ENCODE measurements around the gene ACSS2. TPM values are rescaled to one million over a fixed set of nuclear protein-coding genes. Genes with fewer than 3 reads are reported as not detected.

ACSS2 gene
- total and polyA plus RNA-seq, 2 donors (not counting 1 experiment from before 2014, with no cell fraction given) = 59.4 to 129 TPM

DNA sequence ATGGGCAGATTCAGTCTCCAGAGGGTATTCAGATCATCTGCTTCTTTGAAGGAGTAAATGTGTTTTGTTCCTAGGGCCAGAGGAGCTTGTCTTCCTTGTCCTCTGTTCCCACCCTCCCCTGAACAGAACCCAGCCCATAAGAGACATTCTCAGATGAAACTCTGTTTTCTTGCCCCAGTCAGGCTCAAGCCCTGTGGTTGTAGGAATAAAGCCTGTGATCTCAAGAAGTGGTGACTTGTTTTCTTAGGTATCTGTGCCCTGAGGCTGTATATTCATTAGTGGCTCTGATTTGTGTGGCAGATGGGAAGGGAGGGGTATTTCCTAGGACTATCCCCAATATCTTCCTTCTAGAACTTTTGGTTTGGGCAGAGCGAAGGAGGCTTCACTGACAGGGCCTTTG lies 51.3 kb downstream of the ACSS2 start:
- no peaks in the 10 kb centered on the region for H4K20me1 ChIP-seq (ENCODE audit: control insufficient read depth, extremely low read depth, insufficient read depth, low read length)

DNA sequence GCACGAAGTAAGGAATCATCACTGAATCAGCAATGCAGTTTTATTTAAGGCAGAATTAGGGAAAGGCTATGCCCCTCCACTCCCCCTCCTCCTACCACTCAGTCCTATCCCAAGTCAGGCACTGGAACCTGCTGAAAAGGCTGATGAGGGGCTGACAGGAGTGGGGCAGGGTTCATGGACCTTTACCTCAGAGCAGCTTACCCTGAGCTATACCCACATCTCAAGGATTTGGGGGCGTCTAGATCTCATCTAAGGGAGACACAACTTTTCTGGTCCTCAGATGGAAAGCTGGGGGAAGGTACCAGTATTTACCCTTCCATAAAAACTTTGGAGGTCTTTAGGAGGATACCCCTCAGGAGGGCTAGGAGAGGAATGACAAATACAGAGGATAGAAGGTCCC lies 52.0 kb downstream of the ACSS2 start:
- H3K4me3 ChIP-seq (replicated peaks in 1 of 4; ENCODE audit: control extremely low read depth in 1 of 4, insufficient read depth in 1 of 4, low read depth in 3 of 4, low read length in 4 of 4) = no peak overlapping the region
- H3K9me3 ChIP-seq (ENCODE audit: control insufficient read depth, insufficient read depth, low read depth, low read length) = no peaks in the 10 kb centered on the region
- no peak overlapping the region for H3K9ac ChIP-seq (ENCODE audit: insufficient read depth, low read length)
- no peak overlapping the region for H3K4me2 ChIP-seq (ENCODE audit: extremely low read depth, insufficient read depth, low read length)
- H3K36me3 ChIP-seq (ENCODE audit: control insufficient read depth, insufficient read depth, low read length) = peaks cover 32% of the 10 kb centered on the region
- H3K27me3 ChIP-seq (ENCODE audit: control insufficient read depth, insufficient read depth, low read length) = no peaks in the 10 kb centered on the region
- H3K79me2 ChIP-seq (ENCODE audit: control insufficient read depth, insufficient read depth, low read length) = no peaks in the 10 kb centered on the region
- no peak for TF ChIP-seq EZH2 (IDR thresholded peaks at IDR 0.05; ENCODE audit: low read length, missing control alignments)
- TF ChIP-seq, protein P1, sequence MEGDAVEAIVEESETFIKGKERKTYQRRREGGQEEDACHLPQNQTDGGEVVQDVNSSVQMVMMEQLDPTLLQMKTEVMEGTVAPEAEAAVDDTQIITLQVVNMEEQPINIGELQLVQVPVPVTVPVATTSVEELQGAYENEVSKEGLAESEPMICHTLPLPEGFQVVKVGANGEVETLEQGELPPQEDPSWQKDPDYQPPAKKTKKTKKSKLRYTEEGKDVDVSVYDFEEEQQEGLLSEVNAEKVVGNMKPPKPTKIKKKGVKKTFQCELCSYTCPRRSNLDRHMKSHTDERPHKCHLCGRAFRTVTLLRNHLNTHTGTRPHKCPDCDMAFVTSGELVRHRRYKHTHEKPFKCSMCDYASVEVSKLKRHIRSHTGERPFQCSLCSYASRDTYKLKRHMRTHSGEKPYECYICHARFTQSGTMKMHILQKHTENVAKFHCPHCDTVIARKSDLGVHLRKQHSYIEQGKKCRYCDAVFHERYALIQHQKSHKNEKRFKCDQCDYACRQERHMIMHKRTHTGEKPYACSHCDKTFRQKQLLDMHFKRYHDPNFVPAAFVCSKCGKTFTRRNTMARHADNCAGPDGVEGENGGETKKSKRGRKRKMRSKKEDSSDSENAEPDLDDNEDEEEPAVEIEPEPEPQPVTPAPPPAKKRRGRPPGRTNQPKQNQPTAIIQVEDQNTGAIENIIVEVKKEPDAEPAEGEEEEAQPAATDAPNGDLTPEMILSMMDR (conservative IDR thresholded peaks at IDR 0.05 in 1 of 2, IDR thresholded peaks at IDR 0.05 in 1 of 2; ENCODE audit: low read depth in 1 of 2, low read length in 2 of 2) = no peak
- H3K4me1 ChIP-seq (ENCODE audit: control insufficient read depth, extremely low read depth, insufficient read depth, low read length) = no peaks in the 10 kb centered on the region
- no peaks in the 10 kb centered on the region for H4K20me1 ChIP-seq (ENCODE audit: control insufficient read depth, extremely low read depth, insufficient read depth, low read length)
- no peak for DNase-seq (ENCODE audit: low read depth in 2 of 2)
- no peak overlapping the region for H2AFZ ChIP-seq (ENCODE audit: low read length)
- H3K27ac ChIP-seq (ENCODE audit: insufficient read depth, low read length) = no peak overlapping the region

More for the DNA sequence above, 51.3 kb downstream of the ACSS2 start:
- TF ChIP-seq, protein P1 (conservative IDR thresholded peaks at IDR 0.05 in 1 of 2, IDR thresholded peaks at IDR 0.05 in 1 of 2; ENCODE audit: low read depth in 1 of 2, low read length in 2 of 2) = no peak
- TF ChIP-seq EZH2 (IDR thresholded peaks at IDR 0.05; ENCODE audit: low read length, missing control alignments) = no peak
- no peak overlapping the region for H3K4me2 ChIP-seq (ENCODE audit: extremely low read depth, insufficient read depth, low read length)
- H3K79me2 ChIP-seq (ENCODE audit: control insufficient read depth, insufficient read depth, low read length) = no peaks in the 10 kb centered on the region
- H2AFZ ChIP-seq (ENCODE audit: low read length) = no peak overlapping the region
- no peak overlapping the region for H3K4me3 ChIP-seq (replicated peaks in 1 of 4; ENCODE audit: control extremely low read depth in 1 of 4, insufficient read depth in 1 of 4, low read depth in 3 of 4, low read length in 4 of 4)
- H3K4me1 ChIP-seq (ENCODE audit: control insufficient read depth, extremely low read depth, insufficient read depth, low read length) = peaks cover 3% of the 10 kb centered on the region
- no peak overlapping the region for H3K27ac ChIP-seq (ENCODE audit: insufficient read depth, low read length)
- no peak overlapping the region for H3K9ac ChIP-seq (ENCODE audit: insufficient read depth, low read length)
- peaks cover 32% of the 10 kb centered on the region for H3K36me3 ChIP-seq (ENCODE audit: control insufficient read depth, insufficient read depth, low read length)
- no peaks in the 10 kb centered on the region for H3K27me3 ChIP-seq (ENCODE audit: control insufficient read depth, insufficient read depth, low read length)
- no peaks in the 10 kb centered on the region for H3K9me3 ChIP-seq (ENCODE audit: control insufficient read depth, insufficient read depth, low read depth, low read length)
- no peak for DNase-seq (ENCODE audit: low read depth in 2 of 2)

DNA sequence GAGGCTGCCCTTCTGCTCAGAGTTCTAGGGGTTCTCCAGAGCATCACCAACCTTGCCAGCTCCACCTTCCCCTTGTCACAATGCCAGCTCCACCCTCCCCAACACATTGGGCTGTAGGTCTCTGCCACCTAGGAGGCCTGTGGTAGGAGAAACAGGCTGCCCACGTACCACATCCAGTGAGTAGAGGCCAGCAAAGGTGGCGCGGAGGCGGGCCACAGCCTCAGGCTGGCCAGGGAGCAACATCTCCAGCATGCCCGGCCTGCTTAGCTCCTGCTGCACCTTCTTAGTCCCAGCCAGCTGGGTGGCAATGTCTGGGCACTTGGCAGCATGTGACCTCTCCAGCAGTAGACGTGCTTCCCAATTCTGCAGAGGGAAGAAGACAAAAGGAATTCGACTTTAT lies 55.4 kb downstream of the ACSS2 start:
- H3K27ac ChIP-seq (ENCODE audit: insufficient read depth, low read length) = no peak overlapping the region
- H3K9ac ChIP-seq (ENCODE audit: insufficient read depth, low read length) = no peak overlapping the region
- no peak overlapping the region for H2AFZ ChIP-seq (ENCODE audit: low read length)
- H3K9me3 ChIP-seq (ENCODE audit: control insufficient read depth, insufficient read depth, low read depth, low read length) = no peaks in the 10 kb centered on the region
- no peak overlapping the region for H3K4me2 ChIP-seq (ENCODE audit: extremely low read depth, insufficient read depth, low read length)
- no peaks in the 10 kb centered on the region for H3K79me2 ChIP-seq (ENCODE audit: control insufficient read depth, insufficient read depth, low read length)
- no peak for DNase-seq (ENCODE audit: low read depth in 2 of 2)
- H3K36me3 ChIP-seq (ENCODE audit: control insufficient read depth, insufficient read depth, low read length) = peaks cover 23% of the 10 kb centered on the region
- H3K27me3 ChIP-seq (ENCODE audit: control insufficient read depth, insufficient read depth, low read length) = no peaks in the 10 kb centered on the region
- no peak for TF ChIP-seq EZH2 (IDR thresholded peaks at IDR 0.05; ENCODE audit: low read length, missing control alignments)
- TF ChIP-seq, protein P1 (conservative IDR thresholded peaks at IDR 0.05 in 1 of 2, IDR thresholded peaks at IDR 0.05 in 1 of 2; ENCODE audit: low read depth in 1 of 2, low read length in 2 of 2) = no peak
- no peaks in the 10 kb centered on the region for H3K4me1 ChIP-seq (ENCODE audit: control insufficient read depth, extremely low read depth, insufficient read depth, low read length)
- H3K4me3 ChIP-seq (replicated peaks in 1 of 4; ENCODE audit: control extremely low read depth in 1 of 4, insufficient read depth in 1 of 4, low read depth in 3 of 4, low read length in 4 of 4) = no peak overlapping the region
- no peaks in the 10 kb centered on the region for H4K20me1 ChIP-seq (ENCODE audit: control insufficient read depth, extremely low read depth, insufficient read depth, low read length)

All from fibroblast of lung (primary cell).